Naive thymus-derived CD4-positive, alpha-beta T cell (primary cell): Measurements from ENCODE around the gene RWDD1. TPM values are rescaled to one million over a fixed set of nuclear protein-coding genes. Genes with fewer than 3 reads are reported as not detected.
"Not testable (repeated sequence)": the region's sequence is repeated elsewhere in the genome, so short reads cannot be mapped to it uniquely, and the experiment has no call there.

Source experiments
- ATAC-seq: fragments of 150-1000 bp; cut with Tn5 transposase; 2 replicates; pipeline ENCODE4 v1.10.0; 2021; ENCODE audit warnings: mild to moderate bottlenecking, moderate library complexity
- CTCF ChIA-PET: fragments of 350-600 bp; sonication (Branson Sonifier 250); formaldehyde crosslinking; loops from one replicate; lab custom pipeline; 2021; ENCODE audit warnings: antibody characterized with exemption; lab: Charles Lee
- POLR2A ChIA-PET: fragments of 350-600 bp; sonication (Branson Sonifier 250); formaldehyde crosslinking; loops from one replicate; lab custom pipeline; 2021; ENCODE audit warnings: antibody characterized with exemption, inconsistent platforms; lab: Charles Lee
- DNase-seq, 9 donors: peaks; one replicate each; pipeline versions ENCODE4 v3.0.0 to v3.0.0-alpha.2; 2020 to 2022; ENCODE audit warnings: mixed read lengths in 1 of 9
- H3K27ac ChIP-seq: one replicate; pipeline ENCODE4 v1.7.0; 2013; ENCODE audit warnings: mild to moderate bottlenecking, low read depth, low read length, moderate library complexity
- H3K27me3 ChIP-seq, 2 donors: one replicate each; pipeline ENCODE4 v1.7.0; 2013; ENCODE audit warnings: low read length in 2 of 2, mild to moderate bottlenecking in 2 of 2, moderate library complexity in 2 of 2; ENCODE audit not compliant: control insufficient read depth in 2 of 2, insufficient read depth in 2 of 2
- H3K36me3 ChIP-seq, 3 experiments: 1 replicate in 2 of 3; 2 replicates in 1 of 3; pipeline ENCODE4 v1.7.0; 2013; ENCODE audit warnings: low read length in 3 of 3, mild to moderate bottlenecking in 3 of 3, moderate library complexity in 1 of 3; ENCODE audit not compliant: insufficient read depth in 3 of 3, control insufficient read depth in 2 of 3
- H3K4me1 ChIP-seq, 2 donors: one replicate each; pipeline ENCODE4 v1.7.0; 2013; ENCODE audit warnings: low read length in 2 of 2, mild to moderate bottlenecking in 2 of 2, moderate library complexity in 1 of 2; ENCODE audit not compliant: control insufficient read depth in 2 of 2, insufficient read depth in 2 of 2
- H3K4me3 ChIP-seq: 2 replicates; pipeline ENCODE4 v1.7.0; 2013; ENCODE audit warnings: mild to moderate bottlenecking, low read length
- H3K9me3 ChIP-seq, 3 experiments: 1 replicate in 2 of 3; 2 replicates in 1 of 3; pipeline ENCODE4 v1.7.0; 2013; ENCODE audit warnings: low read length in 3 of 3; ENCODE audit not compliant: control insufficient read depth in 2 of 3
- H3K27ac Mint-ChIP-seq, 9 donors: one replicate each; pipeline ENCODE4 v1.8.0; 2020 to 2022; ENCODE audit warnings: mixed read lengths in 9 of 9, mild to moderate bottlenecking in 8 of 9, moderate library complexity in 5 of 9, inconsistent platforms in 2 of 9
- H3K27me3 Mint-ChIP-seq, 5 donors: one replicate each; pipeline ENCODE4 v1.8.0; 2021 to 2022; ENCODE audit warnings: mixed read lengths in 5 of 5, mild to moderate bottlenecking in 1 of 5
- H3K36me3 Mint-ChIP-seq, 5 donors: one replicate each; pipeline ENCODE4 v1.8.0; 2020 to 2022; ENCODE audit warnings: mixed read lengths in 5 of 5, mild to moderate bottlenecking in 3 of 5, inconsistent platforms in 1 of 5
- H3K4me1 Mint-ChIP-seq, 7 donors: one replicate each; pipeline ENCODE4 v1.8.0; 2020 to 2022; ENCODE audit warnings: mixed read lengths in 7 of 7, mild to moderate bottlenecking in 3 of 7, inconsistent platforms in 1 of 7
- H3K4me3 Mint-ChIP-seq, 10 donors: one replicate each; pipeline ENCODE4 v1.8.0; 2020 to 2022; ENCODE audit warnings: mild to moderate bottlenecking in 10 of 10, mixed read lengths in 10 of 10, moderate library complexity in 6 of 10, inconsistent platforms in 2 of 10
- H3K9me3 Mint-ChIP-seq, 11 donors: one replicate each; pipeline ENCODE4 v1.8.0; 2020 to 2022; ENCODE audit warnings: mixed read lengths in 11 of 11, mild to moderate bottlenecking in 4 of 11, inconsistent platforms in 1 of 11, moderate library complexity in 1 of 11
- intact Hi-C, 2 donors: fragments of 100-400 bp; cut with micrococcal nuclease; formaldehyde crosslinking; loops; one replicate each; pipeline ENCODE4 v1.15.1; 2023
- polyA plus RNA-seq, 2 donors: library from polyadenylated mRNA; unstranded; fragments of 300-500 nt; fragmentation: Illumina TruSeq; gene quantifications; one replicate each; pipeline ENCODE4 v1.2.3, GENCODE V29; 2021
- total RNA-seq, 6 experiments: library from RNA in 5 of 6; stranded (reverse) in 5 of 6; gene quantifications; 1 replicate in 5 of 6; 2 replicates in 1 of 6; pipeline ENCODE4 v1.2.3 and lab custom pipeline; 2021 to 2026

Gene RWDD1
- total and polyA plus RNA-seq, 7 experiments from 2014 or later: 33.2 to 68.5 (median 36.7) TPM

GRCh38 chr6:116579143-116579542, 7.8 kb downstream of the RWDD1 start:
- intact Hi-C loops: no loop called here
- Mint-ChIP-seq H3K27ac (no peak overlapping the region), H3K9me3 (no peaks in the 10 kb centered on the region), H3K36me3 (peaks cover 5 to 38% (median 18%) of the 10 kb centered on the region in 5 donors), H3K27me3 (no peaks in the 10 kb centered on the region), H3K4me3 (no peak overlapping the region), H3K4me1 (peaks cover 25 to 46% (median 36%) of the 10 kb centered on the region in 7 donors)
- no peak overlapping the region for H3K4me3 ChIP-seq
- H3K4me1 ChIP-seq: peaks cover 0 to 3% of the 10 kb centered on the region in 2 donors
- H3K36me3 ChIP-seq: peaks cover 0 to 20% (median 0%) of the 10 kb centered on the region in 3 experiments
- H3K27ac ChIP-seq: no peak overlapping the region
- no peaks in the 10 kb centered on the region for H3K9me3 ChIP-seq
- no peaks in the 10 kb centered on the region for H3K27me3 ChIP-seq
- CTCF ChIA-PET: no interaction called here
- ATAC-seq (no peak), DNase-seq (no peak)
- POLR2A ChIA-PET: interaction anchor here (2.7 kb wide), 1 partner anchor 8 kb away, joined by 13 read pairs; the partner anchor contains the start of gene RWDD1

DNA sequence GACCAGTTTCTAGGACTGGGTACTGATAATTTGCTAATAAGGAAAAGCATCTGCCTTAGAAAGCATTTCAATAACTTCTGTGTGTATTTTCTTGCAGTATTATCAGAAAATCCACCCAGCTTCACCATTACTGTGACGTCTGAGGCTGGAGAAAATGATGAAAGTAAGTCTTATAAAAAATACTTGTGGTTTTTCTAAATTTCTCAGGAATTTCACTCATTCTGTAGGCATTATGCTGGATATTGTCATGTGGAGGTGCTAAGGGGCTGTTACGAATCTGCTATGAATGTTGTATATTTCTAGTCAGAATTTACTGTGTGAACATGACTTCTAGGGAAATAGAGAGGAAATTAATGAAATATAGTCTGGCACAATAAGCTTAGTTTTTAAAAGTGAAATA, 8.9 kb downstream of the RWDD1 start:
- ATAC-seq: no peak
- no peaks in the 10 kb centered on the region for H3K9me3 Mint-ChIP-seq
- H3K27ac Mint-ChIP-seq: peak overlapping the region in 1 of 9 donors; percentile 1
- H3K4me1 ChIP-seq: peaks cover 0 to 3% of the 10 kb centered on the region in 2 donors
- intact Hi-C loops: no loop called here
- H3K27ac ChIP-seq: no peak overlapping the region
- no peaks in the 10 kb centered on the region for H3K9me3 ChIP-seq
- no peaks in the 10 kb centered on the region for H3K27me3 ChIP-seq
- no peaks in the 10 kb centered on the region for H3K27me3 Mint-ChIP-seq
- ChIA-PET CTCF (no interaction called here), POLR2A (interaction anchor here (2.7 kb wide), 1 partner anchor 9 kb away, joined by 13 read pairs; the partner anchor contains the start of gene RWDD1)
- no peak overlapping the region for H3K4me3 ChIP-seq
- peaks cover 0 to 30% (median 0%) of the 10 kb centered on the region in 3 experiments for H3K36me3 ChIP-seq
- peaks cover 18 to 37% (median 32%) of the 10 kb centered on the region in 7 donors for H3K4me1 Mint-ChIP-seq
- DNase-seq: no peak
- no peak overlapping the region for H3K4me3 Mint-ChIP-seq
- H3K36me3 Mint-ChIP-seq: peaks cover 0 to 39% (median 17%) of the 10 kb centered on the region in 5 donors

GRCh38 chr6:116586276-116586675, 15.0 kb downstream of the RWDD1 start:
- H3K4me1 ChIP-seq: no peaks in the 10 kb centered on the region
- Mint-ChIP-seq H3K4me3 (no peak overlapping the region), H3K9me3 (no peaks in the 10 kb centered on the region), H3K27me3 (no peaks in the 10 kb centered on the region), H3K27ac (no peak overlapping the region), H3K36me3 (peaks cover 4 to 45% (median 32%) of the 10 kb centered on the region in 5 donors), H3K4me1 (peaks cover 0 to 7% (median 0%) of the 10 kb centered on the region in 7 donors)
- ChIA-PET CTCF (no interaction called here), POLR2A (no interaction called here)
- H3K4me3 ChIP-seq: no peak overlapping the region
- H3K27me3 ChIP-seq: no peaks in the 10 kb centered on the region
- intact Hi-C loops: no loop called here
- H3K36me3 ChIP-seq: peaks cover 0 to 67% (median 10%) of the 10 kb centered on the region in 3 experiments
- H3K9me3 ChIP-seq: no peaks in the 10 kb centered on the region
- ATAC-seq: no peak
- DNase-seq: no peak
- no peak overlapping the region for H3K27ac ChIP-seq

- Mint-ChIP-seq H3K27me3 (no peaks in the 10 kb centered on the region), H3K4me1 (peaks cover 0 to 4% (median 0%) of the 10 kb centered on the region in 7 donors), H3K27ac (no peak overlapping the region), H3K4me3 (no peak overlapping the region), H3K9me3 (no peaks in the 10 kb centered on the region), H3K36me3 (peaks cover 8 to 50% (median 36%) of the 10 kb centered on the region in 5 donors)
- ChIA-PET CTCF (no interaction called here), POLR2A (no interaction called here)
- intact Hi-C loops: no loop called here
- Histone ChIP-seq H3K36me3 (peaks cover 0 to 68% (median 14%) of the 10 kb centered on the region in 3 experiments), H3K9me3 (no peaks in the 10 kb centered on the region), H3K27ac (peak overlapping the region; percentile 7), H3K4me1 (no peaks in the 10 kb centered on the region), H3K27me3 (no peaks in the 10 kb centered on the region), H3K4me3 (no peak overlapping the region)
- ATAC-seq (no peak), DNase-seq (no peak)
Measured at GRCh38 chr6:116586738-116587137, 15.4 kb downstream of the RWDD1 start.

- ChIA-PET CTCF (interaction anchor here (0.5 kb wide), 1 partner anchor 34 kb away, joined by 3 read pairs; no protein-coding TSS in a partner anchor), POLR2A (no interaction called here)
- Mint-ChIP-seq H3K4me1 (peaks cover 0 to 2% (median 0%) of the 10 kb centered on the region in 7 donors), H3K9me3 (peaks cover 0 to 2% (median 0%) of the 10 kb centered on the region in 11 donors), H3K36me3 (peaks cover 12 to 61% (median 58%) of the 10 kb centered on the region in 5 donors), H3K27ac (no peak overlapping the region), H3K4me3 (no peak overlapping the region), H3K27me3 (no peaks in the 10 kb centered on the region)
- no peak overlapping the region for H3K4me3 ChIP-seq
- ATAC-seq: no peak
- H3K27ac ChIP-seq: no peak overlapping the region
- DNase-seq: no peak
- H3K9me3 ChIP-seq: no peaks in the 10 kb centered on the region
- H3K27me3 ChIP-seq: no peaks in the 10 kb centered on the region
- intact Hi-C loops: no loop called here
- no peaks in the 10 kb centered on the region for H3K4me1 ChIP-seq
- H3K36me3 ChIP-seq: peaks cover 0 to 42% (median 8%) of the 10 kb centered on the region in 3 experiments
Measured at GRCh38 chr6:116595247-116595646, 23.9 kb downstream of the RWDD1 start.

- Histone ChIP-seq H3K27ac (no peak overlapping the region), H3K4me3 (no peak overlapping the region), H3K9me3 (no peaks in the 10 kb centered on the region), H3K4me1 (no peaks in the 10 kb centered on the region), H3K36me3 (peaks cover 0 to 31% (median 3%) of the 10 kb centered on the region in 3 experiments), H3K27me3 (no peaks in the 10 kb centered on the region)
- peaks cover 0 to 5% (median 0%) of the 10 kb centered on the region in 11 donors for H3K9me3 Mint-ChIP-seq
- ATAC-seq: no peak
- H3K4me1 Mint-ChIP-seq: peaks cover 0 to 2% (median 0%) of the 10 kb centered on the region in 7 donors
- H3K4me3 Mint-ChIP-seq: no peak overlapping the region
- intact Hi-C loops: no loop called here
- peaks cover 7 to 68% (median 65%) of the 10 kb centered on the region in 5 donors for H3K36me3 Mint-ChIP-seq
- POLR2A ChIA-PET: no interaction called here
- H3K27ac Mint-ChIP-seq: no peak overlapping the region
- CTCF ChIA-PET: no interaction called here
- DNase-seq: no peak
- H3K27me3 Mint-ChIP-seq: no peaks in the 10 kb centered on the region
Measured at GRCh38 chr6:116596815-116597214, 25.5 kb downstream of the RWDD1 start.

GRCh38 chr6:116603916-116604315, 32.6 kb downstream of the RWDD1 start:
- H3K9me3 Mint-ChIP-seq: peaks cover 2 to 26% (median 16%) of the 10 kb centered on the region in 11 donors
- H3K27me3 ChIP-seq, H3K27ac Mint-ChIP-seq, H3K36me3 ChIP-seq, H3K9me3 ChIP-seq, CTCF ChIA-PET, H3K4me1 ChIP-seq, POLR2A ChIA-PET, H3K27me3 Mint-ChIP-seq, intact Hi-C loops, H3K4me3 Mint-ChIP-seq, H3K4me3 ChIP-seq, H3K27ac ChIP-seq, ATAC-seq, H3K4me1 Mint-ChIP-seq, DNase-seq: not testable (repeated sequence)
- peaks cover 7 to 76% (median 61%) of the 10 kb centered on the region in 5 donors for H3K36me3 Mint-ChIP-seq
